C4-2B (cell line): ENCODE measurements around the gene MBOAT1.

Source experiments
- H3K27ac ChIP-seq: fragments of 450-650 bp; 2 replicates; pipeline ENCODE4 v1.5.1; 2017
- CTCF ChIP-seq: fragments of 450-650 bp; conservative IDR thresholded peaks from 2 replicates; pipeline ENCODE4 v1.5.1; 2017; ENCODE audit warnings: mild to moderate bottlenecking
- ZFX ChIP-seq: fragments of 450-650 bp; IDR thresholded peaks from 2 replicates; pipeline ENCODE4 v1.6.1; 2017

The MBOAT1 gene

GRCh38 chr6:20202324-20202658 is 10.0 kb downstream of the MBOAT1 start:
- TF ChIP-seq CTCF, result no peak
- TF ChIP-seq ZFX, result no peak
- H3K27ac ChIP-seq, result no peak overlapping the region

- H3K27ac ChIP-seq, result no peak overlapping the region
- TF ChIP-seq CTCF, result no peak
- TF ChIP-seq ZFX, result no peak
Observed at GRCh38 chr6:20200761-20201630, 11.3 kb downstream of the MBOAT1 start.

GRCh38 chr6:20198775-20199174 is 13.5 kb downstream of the MBOAT1 start:
- H3K27ac ChIP-seq, result no peak overlapping the region
- TF ChIP-seq CTCF, result no peak
- TF ChIP-seq ZFX, result no peak

- H3K27ac ChIP-seq, result no peak overlapping the region
- no peak for TF ChIP-seq CTCF
- TF ChIP-seq ZFX, result no peak
Observed at GRCh38 chr6:20198156-20198774, 14.0 kb downstream of the MBOAT1 start.

GRCh38 chr6:20197251-20197650 is 15.0 kb downstream of the MBOAT1 start:
- H3K27ac ChIP-seq, result no peak overlapping the region
- no peak for TF ChIP-seq CTCF
- TF ChIP-seq ZFX, result no peak

- H3K27ac ChIP-seq, result no peak overlapping the region
- TF ChIP-seq ZFX (no peak), CTCF (no peak)
Observed at GRCh38 chr6:20192625-20193024, 19.6 kb downstream of the MBOAT1 start.

GRCh38 chr6:20191992-20192391 is 20.3 kb downstream of the MBOAT1 start:
- TF ChIP-seq ZFX (no peak), CTCF (no peak)
- H3K27ac ChIP-seq, result no peak overlapping the region
